ENCODE data around the gene PWWP2B.
A peak's percentile ranks its signal among the peaks of the same experiment; 100 is the strongest.

Gene PWWP2B

GRCh38 chr10:132370426-132371340, 26.3 kb upstream of the PWWP2B start:
- no peaks in the 10 kb centered on the region for H3K79me2 ChIP-seq (ENCODE audit: insufficient read depth, low read length)
- no peaks in the 10 kb centered on the region for H3K36me3 ChIP-seq (ENCODE audit: insufficient read depth, low read length)
- H3K9ac ChIP-seq (ENCODE audit: low read depth, low read length, poor library complexity, severe bottlenecking): no peak overlapping the region
- H2AFZ ChIP-seq (ENCODE audit: low read length): no peak overlapping the region
- H4K20me1 ChIP-seq (ENCODE audit: insufficient read depth, low read length, poor library complexity, severe bottlenecking): no peaks in the 10 kb centered on the region
- H3K4me1 ChIP-seq (ENCODE audit: insufficient read depth, low read length, poor library complexity, severe bottlenecking): peaks cover 6% of the 10 kb centered on the region
- H3K9me2 ChIP-seq (replicated peaks; ENCODE audit: low read depth, low read length): no peaks in the 10 kb centered on the region
- H3K9me3 ChIP-seq (ENCODE audit: insufficient read depth, low read depth, low read length): no peaks in the 10 kb centered on the region
- H3K4me3 ChIP-seq (ENCODE audit: low read length, poor library complexity, severe bottlenecking): no peak overlapping the region
- no peak overlapping the region for H3K4me2 ChIP-seq (ENCODE audit: low read depth, low read length, poor library complexity, severe bottlenecking)
- H3K27me3 ChIP-seq (ENCODE audit: insufficient read depth, low read length, poor library complexity, severe bottlenecking): no peaks in the 10 kb centered on the region
- H3F3A ChIP-seq (ENCODE audit: low read depth): no peaks in the 10 kb centered on the region
- no peak for TF ChIP-seq EZH2phosphoT487 (IDR thresholded peaks at IDR 0.05; ENCODE audit: borderline replicate concordance)
- no peak for TF ChIP-seq CTCF (conservative IDR thresholded peaks at IDR 0.05; ENCODE audit: low read length)

GRCh38 chr10:132371641-132372081, 25.3 kb upstream of the PWWP2B start:
- H3K9me2 ChIP-seq (replicated peaks; ENCODE audit: low read depth, low read length): no peaks in the 10 kb centered on the region
- H3K4me1 ChIP-seq (ENCODE audit: insufficient read depth, low read length, poor library complexity, severe bottlenecking): peaks cover 12% of the 10 kb centered on the region
- H3K27me3 ChIP-seq (ENCODE audit: insufficient read depth, low read length, poor library complexity, severe bottlenecking): no peaks in the 10 kb centered on the region
- TF ChIP-seq EZH2phosphoT487 (IDR thresholded peaks at IDR 0.05; ENCODE audit: borderline replicate concordance): no peak
- peak; percentile 63; the same call in 1 of the 2 replicates for TF ChIP-seq CTCF (conservative IDR thresholded peaks at IDR 0.05; ENCODE audit: low read length)
- H3F3A ChIP-seq (ENCODE audit: low read depth): no peaks in the 10 kb centered on the region
- no peaks in the 10 kb centered on the region for H3K79me2 ChIP-seq (ENCODE audit: insufficient read depth, low read length)
- H3K9me3 ChIP-seq (ENCODE audit: insufficient read depth, low read depth, low read length): no peaks in the 10 kb centered on the region
- no peak overlapping the region for H2AFZ ChIP-seq (ENCODE audit: low read length)
- no peak overlapping the region for H3K9ac ChIP-seq (ENCODE audit: low read depth, low read length, poor library complexity, severe bottlenecking)
- H3K4me3 ChIP-seq (ENCODE audit: low read length, poor library complexity, severe bottlenecking): no peak overlapping the region
- H4K20me1 ChIP-seq (ENCODE audit: insufficient read depth, low read length, poor library complexity, severe bottlenecking): no peaks in the 10 kb centered on the region
- H3K36me3 ChIP-seq (ENCODE audit: insufficient read depth, low read length): no peaks in the 10 kb centered on the region
- H3K4me2 ChIP-seq (ENCODE audit: low read depth, low read length, poor library complexity, severe bottlenecking): no peak overlapping the region

- no peaks in the 10 kb centered on the region for H3K79me2 ChIP-seq (ENCODE audit: insufficient read depth, low read length)
- peaks cover 13% of the 10 kb centered on the region for H3K4me1 ChIP-seq (ENCODE audit: insufficient read depth, low read length, poor library complexity, severe bottlenecking)
- no peak overlapping the region for H2AFZ ChIP-seq (ENCODE audit: low read length)
- no peak overlapping the region for H3K9ac ChIP-seq (ENCODE audit: low read depth, low read length, poor library complexity, severe bottlenecking)
- H3K27me3 ChIP-seq (ENCODE audit: insufficient read depth, low read length, poor library complexity, severe bottlenecking): no peaks in the 10 kb centered on the region
- no peaks in the 10 kb centered on the region for H3K9me2 ChIP-seq (replicated peaks; ENCODE audit: low read depth, low read length)
- H3K36me3 ChIP-seq (ENCODE audit: insufficient read depth, low read length): no peaks in the 10 kb centered on the region
- H3F3A ChIP-seq (ENCODE audit: low read depth): no peaks in the 10 kb centered on the region
- no peaks in the 10 kb centered on the region for H3K9me3 ChIP-seq (ENCODE audit: insufficient read depth, low read depth, low read length)
- no peaks in the 10 kb centered on the region for H4K20me1 ChIP-seq (ENCODE audit: insufficient read depth, low read length, poor library complexity, severe bottlenecking)
- no peak overlapping the region for H3K4me2 ChIP-seq (ENCODE audit: low read depth, low read length, poor library complexity, severe bottlenecking)
- no peak overlapping the region for H3K4me3 ChIP-seq (ENCODE audit: low read length, poor library complexity, severe bottlenecking)
- TF ChIP-seq EZH2phosphoT487 (IDR thresholded peaks at IDR 0.05; ENCODE audit: borderline replicate concordance) (no peak), CTCF (conservative IDR thresholded peaks at IDR 0.05; ENCODE audit: low read length) (no peak)
Observed at GRCh38 chr10:132372516-132373095, 24.4 kb upstream of the PWWP2B start.

Data from Loucy (cell line).